H9 (cell line): Measurements from ENCODE around the gene FLT1. TPM values are rescaled to one million over a fixed set of nuclear protein-coding genes. Genes with fewer than 3 reads are reported as not detected.

ENCODE experiments used
- DNase-seq: peaks from one replicate; pipeline ENCODE4 v3.0.0-alpha.2; 2017
- H2AFZ ChIP-seq: one replicate; pipeline ENCODE4 v1.6.1; 2013; ENCODE audit warnings: mild to moderate bottlenecking, low read length, control low read depth, moderate library complexity
- H2AK5ac ChIP-seq: 2 replicates; pipeline ENCODE4 v1.6.1; 2013; ENCODE audit warnings: low read length, control low read depth, mixed read lengths; ENCODE audit not compliant: insufficient read length
- H2BK120ac ChIP-seq: one replicate; pipeline ENCODE4 v1.6.1; 2013; ENCODE audit warnings: low read depth, mild to moderate bottlenecking, low read length, control low read depth, inconsistent platforms; ENCODE audit not compliant: poor library complexity, severe bottlenecking
- H2BK12ac ChIP-seq: 2 replicates; pipeline ENCODE4 v1.6.1; 2013; ENCODE audit warnings: low read length, control low read depth, mixed read lengths, low read depth; ENCODE audit not compliant: insufficient read length
- H2BK15ac ChIP-seq: 2 replicates; pipeline ENCODE4 v1.6.1; 2013; ENCODE audit warnings: low read depth, low read length, control low read depth
- H2BK20ac ChIP-seq: one replicate; pipeline ENCODE4 v1.6.1; 2013; ENCODE audit warnings: low read depth, mild to moderate bottlenecking, low read length, control low read depth, inconsistent platforms; ENCODE audit not compliant: poor library complexity, severe bottlenecking
- H2BK5ac ChIP-seq: 2 replicates; pipeline ENCODE4 v1.6.1; 2013; ENCODE audit warnings: low read length, control low read depth, mixed read lengths; ENCODE audit not compliant: insufficient read length
- H3K14ac ChIP-seq: 2 replicates; pipeline ENCODE4 v1.6.1; 2013; ENCODE audit warnings: low read length, control low read depth; ENCODE audit not compliant: insufficient read depth
- H3K18ac ChIP-seq: 2 replicates; pipeline ENCODE4 v1.6.1; 2013; ENCODE audit warnings: low read depth, mild to moderate bottlenecking, mixed read lengths, low read length, control low read depth; ENCODE audit not compliant: insufficient read length
- H3K23ac ChIP-seq: 2 replicates; pipeline ENCODE4 v1.6.1; 2013; ENCODE audit warnings: low read length, control low read depth, mixed read lengths, low read depth; ENCODE audit not compliant: insufficient read length
- H3K23me2 ChIP-seq: 2 replicates; pipeline ENCODE4 v1.6.1; 2013; ENCODE audit warnings: low read depth, mild to moderate bottlenecking, mixed read lengths, low read length, control low read depth; ENCODE audit not compliant: insufficient read length, poor library complexity, severe bottlenecking
- H3K27ac ChIP-seq: 2 replicates; pipeline ENCODE4 v1.5.1; 2013; ENCODE audit warnings: low read length, control low read depth, mixed read lengths, low read depth; ENCODE audit not compliant: insufficient read length
- H3K27me3 ChIP-seq: 2 replicates; pipeline ENCODE4 v1.6.1; 2013; ENCODE audit warnings: low read length, control low read depth, inconsistent platforms; ENCODE audit not compliant: insufficient read depth
- H3K4ac ChIP-seq: 2 replicates; pipeline ENCODE4 v1.6.1; 2013; ENCODE audit warnings: low read depth, mild to moderate bottlenecking, control low read depth, inconsistent platforms, low read length, moderate library complexity
- H3K4me1 ChIP-seq: 2 replicates; pipeline ENCODE4 v1.6.1; 2013; ENCODE audit warnings: low read length, control low read depth, inconsistent platforms; ENCODE audit not compliant: insufficient read depth
- H3K4me2 ChIP-seq: 2 replicates; pipeline ENCODE4 v1.6.1; 2013; ENCODE audit warnings: low read length, control low read depth, mixed read lengths; ENCODE audit not compliant: insufficient read length, insufficient read depth
- H3K56ac ChIP-seq: 2 replicates; pipeline ENCODE4 v1.6.1; 2013; ENCODE audit warnings: low read depth, mild to moderate bottlenecking, mixed read lengths, low read length, control low read depth; ENCODE audit not compliant: insufficient read length
- H3K79me1 ChIP-seq: 2 replicates; pipeline ENCODE4 v1.6.1; 2013; ENCODE audit warnings: low read depth, mild to moderate bottlenecking, moderate library complexity, low read length, control low read depth, inconsistent platforms; ENCODE audit not compliant: insufficient read depth, poor library complexity, severe bottlenecking
- H3K79me2 ChIP-seq: 2 replicates; pipeline ENCODE4 v1.6.1; 2013; ENCODE audit warnings: low read length, control low read depth, inconsistent platforms; ENCODE audit not compliant: insufficient read depth
- H3K9ac ChIP-seq: 2 replicates; pipeline ENCODE4 v1.6.1; 2013; ENCODE audit warnings: low read length, control low read depth, mixed read lengths; ENCODE audit not compliant: insufficient read length; ENCODE audit errors: extremely low read depth
- H3K9me3 ChIP-seq: one replicate; pipeline ENCODE4 v1.6.1; 2013; ENCODE audit warnings: low read depth, low read length, inconsistent platforms; ENCODE audit not compliant: control insufficient read depth
- H3T11ph ChIP-seq: one replicate; pipeline ENCODE4 v1.6.1; 2013; ENCODE audit warnings: mild to moderate bottlenecking, low read length, control low read depth, inconsistent platforms
- H4K20me1 ChIP-seq: one replicate; pipeline ENCODE4 v1.6.1; 2013; ENCODE audit not compliant: control insufficient read depth, insufficient read length, insufficient read depth
- H4K5ac ChIP-seq: 2 replicates; pipeline ENCODE4 v1.6.1; 2013; ENCODE audit warnings: low read depth, mild to moderate bottlenecking, mixed read lengths, low read length, control low read depth; ENCODE audit not compliant: insufficient read length
- H4K8ac ChIP-seq: replicated peaks from 2 replicates; pipeline ENCODE4 v1.6.1; 2013; ENCODE audit warnings: low read length, control low read depth, mixed read lengths, low read depth; ENCODE audit not compliant: insufficient read length
- H4K91ac ChIP-seq: 2 replicates; pipeline ENCODE4 v1.6.1; 2013; ENCODE audit warnings: low read depth, mild to moderate bottlenecking, moderate library complexity, mixed read lengths, low read length, control low read depth; ENCODE audit not compliant: insufficient read length
- H3K27ac Mint-ChIP-seq, 3 experiments: 2 replicates in 2 of 3; 3 replicates in 1 of 3; pipeline ENCODE4 v1.8.0; 2020 to 2021; ENCODE audit warnings: mixed read lengths in 3 of 3, mild to moderate bottlenecking in 1 of 3, moderate library complexity in 1 of 3
- H3K27me3 Mint-ChIP-seq: 2 replicates; pipeline ENCODE4 v1.8.0; 2021; ENCODE audit warnings: low read depth, mild to moderate bottlenecking, moderate library complexity, mixed read lengths
- H3K36me3 Mint-ChIP-seq, 3 experiments: 2 replicates in 2 of 3; 3 replicates in 1 of 3; pipeline ENCODE4 v1.8.0; 2020 to 2021; ENCODE audit warnings: low read depth in 3 of 3, mixed read lengths in 3 of 3; ENCODE audit not compliant: insufficient read depth in 1 of 3
- H3K4me1 Mint-ChIP-seq, 2 experiments: 2 replicates each; pipeline ENCODE4 v1.8.0; 2020; ENCODE audit warnings: mixed read lengths in 2 of 2
- H3K4me3 Mint-ChIP-seq, 2 experiments: 2 replicates in 1 of 2; 3 replicates in 1 of 2; pipeline ENCODE4 v1.8.0; 2020 to 2021; ENCODE audit warnings: mild to moderate bottlenecking in 2 of 2, mixed read lengths in 2 of 2, moderate library complexity in 1 of 2
- H3K9me3 Mint-ChIP-seq, 2 experiments: 2 replicates in 1 of 2; 3 replicates in 1 of 2; pipeline ENCODE4 v1.8.0; 2020; ENCODE audit warnings: mild to moderate bottlenecking in 2 of 2, mixed read lengths in 2 of 2, moderate library complexity in 1 of 2
- WGBS: extraction: QIAGEN DNeasy Blood & Tissue Kit; methylation state at CpG from one replicate; pipeline ENCODE4 v1.1.7; 2013; ENCODE audit warnings: missing lambda C conversion rate, low lambda C conversion rate, mixed read lengths; ENCODE audit not compliant: insufficient read length; ENCODE audit errors: extremely low coverage; 5-methylcytosine and 5-hydroxymethylcytosine counted together
- total RNA-seq: library from RNA; stranded (reverse); gene quantifications from 2 replicates; pipeline ENCODE4 v1.2.1, GENCODE V29; 2021
- TF ChIP-seq, protein P1 (sequence below): fragments of 200-600 bp; sonication (generic); conservative IDR thresholded peaks from 3 replicates; pipeline ENCODE4 v1.8.0; 2021; ENCODE audit warnings: antibody characterized with exemption, mild to moderate bottlenecking

The FLT1 gene
- total RNA-seq, 1 experiment from 2014 or later = 84.1 TPM

- no peak for DNase-seq
- Histone ChIP-seq H3K18ac (no peak overlapping the region), H3K14ac (no peak overlapping the region), H4K20me1 (no peaks in the 10 kb centered on the region), H3K27ac (no peak overlapping the region), H2AFZ (no peak overlapping the region), H3K79me1 (no peaks in the 10 kb centered on the region), H2AK5ac (no peak overlapping the region), H2BK120ac (no peak overlapping the region), H4K8ac (no peak overlapping the region), H4K5ac (no peak overlapping the region), H3K9me3 (no peaks in the 10 kb centered on the region), H2BK5ac (no peak overlapping the region), H3K27me3 (no peaks in the 10 kb centered on the region), H4K91ac (no peak overlapping the region), H3T11ph (no peak overlapping the region), H3K23me2 (no peaks in the 10 kb centered on the region), H3K79me2 (no peaks in the 10 kb centered on the region), H3K4me1 (0 out of 2 replicates have a peak, but pooled peaks cover 4% of the 10 kb centered on the region), H3K23ac (no peak overlapping the region), H2BK12ac (no peak overlapping the region), H2BK20ac (no peak overlapping the region), H3K4me2 (no peak overlapping the region), H3K9ac (no peak overlapping the region), H2BK15ac (no peak overlapping the region), H3K56ac (no peak overlapping the region), H3K4ac (no peak overlapping the region)
- Mint-ChIP-seq H3K4me1 (peaks cover 7 to 10% of the 10 kb centered on the region in 2 experiments), H3K27me3 (peaks cover 15% of the 10 kb centered on the region), H3K36me3 (peaks cover 0 to 11% (median 10%) of the 10 kb centered on the region in 3 experiments; a peak in 5 of 7 replicates), H3K4me3 (no peak overlapping the region), H3K27ac (no peak overlapping the region), H3K9me3 (peaks cover 5 to 20% of the 10 kb centered on the region in 2 experiments)
- no CpG with 5 or more reads among the region's 3 CpGs for WGBS
- TF ChIP-seq, protein P1, sequence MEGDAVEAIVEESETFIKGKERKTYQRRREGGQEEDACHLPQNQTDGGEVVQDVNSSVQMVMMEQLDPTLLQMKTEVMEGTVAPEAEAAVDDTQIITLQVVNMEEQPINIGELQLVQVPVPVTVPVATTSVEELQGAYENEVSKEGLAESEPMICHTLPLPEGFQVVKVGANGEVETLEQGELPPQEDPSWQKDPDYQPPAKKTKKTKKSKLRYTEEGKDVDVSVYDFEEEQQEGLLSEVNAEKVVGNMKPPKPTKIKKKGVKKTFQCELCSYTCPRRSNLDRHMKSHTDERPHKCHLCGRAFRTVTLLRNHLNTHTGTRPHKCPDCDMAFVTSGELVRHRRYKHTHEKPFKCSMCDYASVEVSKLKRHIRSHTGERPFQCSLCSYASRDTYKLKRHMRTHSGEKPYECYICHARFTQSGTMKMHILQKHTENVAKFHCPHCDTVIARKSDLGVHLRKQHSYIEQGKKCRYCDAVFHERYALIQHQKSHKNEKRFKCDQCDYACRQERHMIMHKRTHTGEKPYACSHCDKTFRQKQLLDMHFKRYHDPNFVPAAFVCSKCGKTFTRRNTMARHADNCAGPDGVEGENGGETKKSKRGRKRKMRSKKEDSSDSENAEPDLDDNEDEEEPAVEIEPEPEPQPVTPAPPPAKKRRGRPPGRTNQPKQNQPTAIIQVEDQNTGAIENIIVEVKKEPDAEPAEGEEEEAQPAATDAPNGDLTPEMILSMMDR = no peak
Observed at GRCh38 chr13:28538932-28539331, 44.0 kb upstream of the FLT1 start.
